Pancreas (tissue), 10 donors: Measurements from ENCODE around the gene SCML1. TPM values are rescaled to one million over a fixed set of nuclear protein-coding genes. Genes with fewer than 3 reads are reported as not detected.

Experiments
- ATAC-seq, 4 donors: fragments of 200-7000 bp; cut with Tn5 transposase; one replicate each; pipeline versions ENCODE4 v1.8.0 to v1.9.1; 2020; ENCODE audit warnings: mild to moderate bottlenecking in 4 of 4, moderate library complexity in 4 of 4
- DNase-seq, 6 donors: peaks; one replicate each; pipeline ENCODE4 v3.0.0-alpha.2; 2020
- FAIRE-seq: peaks from 2 replicates; lab custom pipeline; 2012; peaks lifted over from hg19 to GRCh38; lab: Jason Lieb, UNC
- H3K27ac ChIP-seq, 4 donors: fragments of 200-600 bp; sonication (generic); 1 replicate in 3 of 4; 2 replicates in 1 of 4; pipeline versions ENCODE4 v1.5.0 to v1.8.0; 2020
- H3K27me3 ChIP-seq, 4 donors: fragments of 200-600 bp; one replicate each; pipeline ENCODE4 v1.8.0; 2021
- H3K36me3 ChIP-seq, 3 donors: fragments of 200-600 bp; sonication (generic) in 1 of 3; one replicate each; pipeline versions ENCODE4 v1.5.0 to v1.8.0; 2020 to 2021
- H3K4me1 ChIP-seq, 3 donors: fragments of 200-600 bp; one replicate each; pipeline ENCODE4 v1.8.0; 2021
- H3K4me3 ChIP-seq, 4 donors: fragments of 200-600 bp; sonication (generic) in 2 of 4; one replicate each; pipeline versions ENCODE4 v1.5.0 to v1.8.0; 2020 to 2021
- H3K9me3 ChIP-seq, 4 donors: fragments of 200-600 bp; one replicate each; pipeline ENCODE4 v1.8.0; 2021
- WGBS, 2 donors: extraction: QIAGEN DNeasy Blood & Tissue Kit; methylation state at CpG; one replicate each; pipeline ENCODE4 v1.1.7; 2013; 5-methylcytosine and 5-hydroxymethylcytosine counted together
- intact Hi-C, 3 donors: fragments of 100-400 bp; cut with DNase I; formaldehyde crosslinking; loops; one replicate each; pipeline versions ENCODE4 v1.11.1 to v1.14.2; 2022
- polyA plus RNA-seq, 2 donors: library from polyadenylated mRNA; stranded (reverse); fragments of 200-250 nt; gene quantifications; one replicate each; pipeline ENCODE4 v1.2.3, GENCODE V29; 2013
- total RNA-seq, 6 donors: library from RNA; stranded (reverse); fragmentation: NEBNext Ultra II Directional in 4 of 6; extraction: Animal tissue kit (Norgen Biotek cat#: 25700) in 4 of 6; gene quantifications; one replicate each; pipeline versions ENCODE4 v1.2.1 to v1.2.4, GENCODE V29; 2021 to 2023
- TF ChIP-seq, protein P1 (sequence below), 4 donors: fragments of 200-600 bp; sonication (generic) in 3 of 4; IDR thresholded peaks; one replicate each; pipeline versions ENCODE4 v1.5.0 to v1.8.0; 2021; ENCODE audit warnings: antibody characterized with exemption in 4 of 4
- donor health status: healthy with polysubstance abuse.
- donor health status: DM: no; HTN: no; CAD: no; lungs with moderate emphysema.
- donor health status: DM: no; HTN: no; CAD: no.
- donor health status: control.
- donor health status: control.
- donor health status: Bipolar disorder and iron deficiency.
- donor health status: DM: yes; HTN: yes; CAD: no.
- donor health status: DM: no; HTN: no; CAD: no.
- donor health status: DM: no; HTN: no; CAD: no.
- donor health status: DM: yes; HTN: yes; CAD: no.

The SCML1 gene
- total and polyA plus RNA-seq, 8 donors, result 3.8 to 15.5 (median 4.8) TPM

DNA sequence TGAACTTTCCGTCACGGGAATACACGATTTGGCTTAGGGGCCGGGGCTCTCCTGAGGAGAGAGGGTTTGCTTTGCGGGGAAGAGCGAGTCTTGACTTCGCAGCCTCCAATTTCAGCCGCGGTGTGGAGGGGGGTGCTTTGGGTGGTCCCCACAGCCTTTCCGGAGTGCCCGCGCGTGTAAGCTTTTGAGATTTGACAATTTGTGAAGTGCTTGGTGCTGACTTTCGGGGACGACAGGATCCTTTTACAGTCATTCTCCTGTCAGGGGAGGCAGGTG, 355 bp downstream of the SCML1 start:
- Histone ChIP-seq H3K4me3 (peak overlapping the region; percentile 25 to 49 (median 38)), H3K27ac (peak overlapping the region; percentile 60 to 90 (median 79)), H3K9me3 (no peaks in the 10 kb centered on the region), H3K27me3 (peaks cover 0 to 4% (median 0%) of the 10 kb centered on the region in 4 donors), H3K36me3 (no peaks in the 10 kb centered on the region), H3K4me1 (peaks cover 0 to 7% (median 4%) of the 10 kb centered on the region in 3 donors)
- TF ChIP-seq, protein P1, sequence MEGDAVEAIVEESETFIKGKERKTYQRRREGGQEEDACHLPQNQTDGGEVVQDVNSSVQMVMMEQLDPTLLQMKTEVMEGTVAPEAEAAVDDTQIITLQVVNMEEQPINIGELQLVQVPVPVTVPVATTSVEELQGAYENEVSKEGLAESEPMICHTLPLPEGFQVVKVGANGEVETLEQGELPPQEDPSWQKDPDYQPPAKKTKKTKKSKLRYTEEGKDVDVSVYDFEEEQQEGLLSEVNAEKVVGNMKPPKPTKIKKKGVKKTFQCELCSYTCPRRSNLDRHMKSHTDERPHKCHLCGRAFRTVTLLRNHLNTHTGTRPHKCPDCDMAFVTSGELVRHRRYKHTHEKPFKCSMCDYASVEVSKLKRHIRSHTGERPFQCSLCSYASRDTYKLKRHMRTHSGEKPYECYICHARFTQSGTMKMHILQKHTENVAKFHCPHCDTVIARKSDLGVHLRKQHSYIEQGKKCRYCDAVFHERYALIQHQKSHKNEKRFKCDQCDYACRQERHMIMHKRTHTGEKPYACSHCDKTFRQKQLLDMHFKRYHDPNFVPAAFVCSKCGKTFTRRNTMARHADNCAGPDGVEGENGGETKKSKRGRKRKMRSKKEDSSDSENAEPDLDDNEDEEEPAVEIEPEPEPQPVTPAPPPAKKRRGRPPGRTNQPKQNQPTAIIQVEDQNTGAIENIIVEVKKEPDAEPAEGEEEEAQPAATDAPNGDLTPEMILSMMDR (IDR thresholded peaks at IDR 0.05), result no peak
- intact Hi-C loops, result no loop called here
- FAIRE-seq (no peak), DNase-seq (no peak), ATAC-seq (no peak)
- 1 to 32% methylated on average over 15 of the region's 15 CpGs for WGBS, 2 donors

DNA sequence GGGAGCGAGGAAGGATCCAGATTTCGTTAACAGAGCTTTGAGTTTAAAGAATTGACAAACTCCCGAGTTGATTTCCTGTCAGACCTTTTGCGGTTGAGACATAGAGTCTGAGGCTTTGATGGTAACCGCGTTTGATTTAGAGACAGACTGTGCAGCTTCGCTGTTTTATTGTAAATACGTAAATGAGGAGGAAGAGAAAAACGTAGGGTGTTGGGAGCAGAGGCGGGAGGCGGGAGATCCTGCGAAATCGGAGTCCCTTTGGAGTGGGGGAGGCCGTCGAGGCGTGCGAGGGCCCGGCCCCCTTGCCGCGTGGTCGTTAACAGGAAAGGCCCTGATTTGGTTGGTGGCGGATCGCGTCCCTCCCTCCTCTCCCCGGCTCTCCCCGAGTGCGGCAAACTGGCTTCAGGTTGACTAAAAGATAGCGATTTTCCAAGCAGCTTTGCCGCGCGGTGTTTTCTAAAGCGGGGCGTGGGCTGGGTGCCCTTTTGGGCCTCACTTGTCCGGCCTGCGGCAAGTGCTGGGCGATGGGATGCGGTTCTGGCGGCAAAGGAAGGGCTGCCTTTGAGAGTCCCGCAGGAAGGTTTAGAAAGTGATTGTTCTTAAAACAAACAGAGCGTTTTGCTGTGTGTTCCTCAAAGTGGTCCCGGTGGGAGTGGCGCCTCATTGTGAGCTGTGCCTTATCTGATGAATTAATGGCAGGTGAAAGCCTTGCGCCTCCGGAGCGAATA, 857 bp downstream of the SCML1 start:
- FAIRE-seq, result peak; percentile 56
- H3K27me3 ChIP-seq, result peaks cover 0 to 4% (median 0%) of the 10 kb centered on the region in 4 donors
- peaks cover 0 to 7% (median 4%) of the 10 kb centered on the region in 3 donors for H3K4me1 ChIP-seq
- peak; percentile 31 to 64 (median 42) for DNase-seq
- 0 to 28% methylated on average over 45 of the region's 45 CpGs for WGBS, 2 donors
- peak overlapping the region; percentile 60 to 90 (median 79) for H3K27ac ChIP-seq
- H3K9me3 ChIP-seq, result no peaks in the 10 kb centered on the region
- H3K36me3 ChIP-seq, result no peaks in the 10 kb centered on the region
- peak overlapping the region; percentile 25 to 49 (median 38) for H3K4me3 ChIP-seq
- TF ChIP-seq, protein P1 (IDR thresholded peaks at IDR 0.05), result no peak
- ATAC-seq, result peak; percentile 16 to 52 (median 36)
- intact Hi-C loops, result no loop called here

DNA sequence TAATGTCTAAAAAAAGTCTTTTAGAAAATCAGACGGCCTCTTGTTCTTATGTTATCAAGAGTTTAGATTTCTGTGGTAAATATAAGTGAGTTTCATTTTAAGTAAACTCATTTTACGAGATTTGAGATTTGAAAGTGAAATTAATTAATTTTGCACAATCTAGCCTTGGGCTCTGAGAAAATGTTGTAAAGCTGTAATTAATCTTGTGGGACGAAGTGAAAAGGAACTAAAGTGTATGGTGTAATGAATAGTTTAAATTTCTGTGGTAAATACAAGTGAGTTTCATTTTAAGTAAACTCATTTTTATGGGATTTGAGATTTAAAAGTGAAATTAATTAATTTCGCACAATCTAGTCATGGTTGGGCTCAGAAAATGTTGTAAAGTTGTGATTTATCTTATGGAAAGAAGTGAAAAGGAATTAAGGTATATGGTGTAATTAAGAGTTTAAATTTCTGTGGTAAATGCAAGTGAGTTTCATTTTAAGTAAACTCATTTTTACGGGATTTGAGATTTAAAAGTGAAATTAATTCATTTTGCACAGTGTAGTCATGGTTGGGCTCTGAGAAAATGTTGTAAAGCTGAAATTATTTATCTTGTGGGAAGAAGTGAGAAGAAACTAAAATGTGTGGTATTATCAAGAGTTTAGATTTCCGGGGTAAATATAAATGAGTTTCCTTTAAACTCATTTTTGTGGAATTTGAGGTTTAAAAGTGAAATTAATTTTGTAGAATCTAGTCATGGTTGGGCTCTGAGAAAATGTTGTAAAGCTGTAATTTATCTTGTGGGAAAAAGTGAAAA, 1.6 kb downstream of the SCML1 start:
- TF ChIP-seq, protein P1 (IDR thresholded peaks at IDR 0.05), result no peak
- Histone ChIP-seq H3K27ac (peak overlapping the region in 3 of 4 donors; percentile 60 to 90 (median 88)), H3K9me3 (no peaks in the 10 kb centered on the region), H3K27me3 (peaks cover 0 to 4% (median 0%) of the 10 kb centered on the region in 4 donors), H3K36me3 (no peaks in the 10 kb centered on the region), H3K4me3 (peak overlapping the region in 3 of 4 donors; percentile 25 to 49 (median 41)), H3K4me1 (peaks cover 0 to 7% (median 4%) of the 10 kb centered on the region in 3 donors)
- FAIRE-seq, result peak; percentile 95
- 19 to 43% methylated on average over 6 of the region's 6 CpGs for WGBS, 2 donors
- intact Hi-C loops, result no loop called here
- ATAC-seq, result no peak
- no peak for DNase-seq

- Histone ChIP-seq H3K36me3 (no peaks in the 10 kb centered on the region), H3K27ac (no peak overlapping the region), H3K9me3 (no peaks in the 10 kb centered on the region), H3K27me3 (peaks cover 0 to 4% (median 0%) of the 10 kb centered on the region in 4 donors), H3K4me3 (no peak overlapping the region), H3K4me1 (peaks cover 4 to 12% (median 11%) of the 10 kb centered on the region in 3 donors)
- no peak for ATAC-seq
- intact Hi-C loops, result no loop called here
- TF ChIP-seq, protein P1 (IDR thresholded peaks at IDR 0.05), result no peak
- 62 to 64% methylated on average over 11 of the region's 11 CpGs for WGBS, 2 donors
- DNase-seq, result no peak
- no peak for FAIRE-seq
Observed at GRCh38 chrX:17740137-17741122, 3.1 kb downstream of the SCML1 start.
